ENCODE results near the gene FHL3. TPM values are rescaled to one million over a fixed set of nuclear protein-coding genes. Genes with fewer than 3 reads are reported as not detected.

Gene FHL3
- total RNA-seq = 24.6 and 26.9 TPM in 2 replicates

GRCh38 chr1:38005195-38006007 lies at the start of gene FHL3:
Gene FHL3, minus strand, starts transcription at chr1:38005514. Its CDS starts 6,102 bp downstream, at chr1:37999412.

GRCh38 chr1:38046333-38046883 lies 41.1 kb upstream of the FHL3 start, which contains the start of gene POU3F1:
Gene POU3F1, minus strand, starts transcription at chr1:38046793. Its CDS starts 50 bp downstream, at chr1:38046743.

GRCh38 chr1:38012363-38013226 lies 7.3 kb upstream of the FHL3 start, which contains the start of gene UTP11:
Gene UTP11, plus strand, starts transcription at chr1:38012734. Its CDS starts 69 bp downstream, at chr1:38012803.

Other genes starting within 250 kb of the FHL3 start
- gene EPHA10, start 240.4 kb downstream of the FHL3 start, total RNA-seq = not detected in 2 replicates
- 1.1 and 1.3 TPM in 2 replicates for gene MANEAL, start 211.7 kb downstream of the FHL3 start, total RNA-seq
- 29.4 and 30.4 TPM in 2 replicates for gene C1orf122, start 197.7 kb downstream of the FHL3 start, total RNA-seq
- 13.3 and 25.0 TPM in 2 replicates for gene YRDC, start 197.3 kb downstream of the FHL3 start, total RNA-seq
- 6.6 and 6.9 TPM in 2 replicates for gene MTF1, start 145.9 kb downstream of the FHL3 start, total RNA-seq
- 23.3 and 30.0 TPM in 2 replicates for gene INPP5B, start 58.5 kb downstream of the FHL3 start, total RNA-seq
- gene SF3A3, start 15.5 kb downstream of the FHL3 start, total RNA-seq = 51.4 and 54.9 TPM in 2 replicates
- 24.9 and 25.6 TPM in 2 replicates for gene UTP11, start 7.2 kb upstream of the FHL3 start, total RNA-seq
- gene POU3F1, start 41.3 kb upstream of the FHL3 start, total RNA-seq = 0.03 TPM in 1 of 2 replicates, not detected in the other